Muscle of leg (tissue), 11 donors: ENCODE measurements around the gene LRIG1. TPM values are rescaled to one million over a fixed set of nuclear protein-coding genes. Genes with fewer than 3 reads are reported as not detected.

Experiments
- DNase-seq: peaks from one replicate; pipeline ENCODE4 v3.0.0; 2013
- H3K27ac ChIP-seq: one replicate; pipeline ENCODE4 v1.5.1; 2013; ENCODE audit warnings: mild to moderate bottlenecking, low read length, control low read depth
- H3K27me3 ChIP-seq: one replicate; pipeline ENCODE4 v1.6.1; 2013; ENCODE audit warnings: low read length; ENCODE audit not compliant: control insufficient read depth, insufficient read depth
- H3K36me3 ChIP-seq: one replicate; pipeline ENCODE4 v1.6.1; 2013; ENCODE audit warnings: low read length; ENCODE audit not compliant: control insufficient read depth, insufficient read depth
- H3K4me1 ChIP-seq: one replicate; pipeline ENCODE4 v1.6.1; 2013; ENCODE audit warnings: low read length; ENCODE audit not compliant: control insufficient read depth, insufficient read depth
- H3K4me3 ChIP-seq: one replicate; pipeline ENCODE4 v1.5.1; 2013; ENCODE audit warnings: low read length, control low read depth
- H3K9me3 ChIP-seq: replicated peaks from 2 replicates; pipeline ENCODE4 v1.6.1; 2013; ENCODE audit warnings: low read depth, low read length; ENCODE audit not compliant: control insufficient read depth
- WGBS: methylation state at CpG from one replicate; pipeline ENCODE4 v1.1.5; 2013; ENCODE audit warnings: missing lambda C conversion rate; ENCODE audit not compliant: insufficient coverage; 5-methylcytosine and 5-hydroxymethylcytosine counted together
- polyA plus RNA-seq, 8 donors: library from polyadenylated mRNA; unstranded; fragments of 120-200 nt; gene quantifications; one replicate each; pipeline versions ENCODE4 v1.2.1 to v1.2.3, GENCODE V29; 2013; ENCODE audit warnings: inconsistent platforms in 1 of 8, low replicate concordance in 1 of 8; ENCODE audit not compliant: insufficient read length in 8 of 8, insufficient read depth in 1 of 8
- total RNA-seq: library from RNA; stranded (reverse); fragments of 120-200 nt; gene quantifications from one replicate; pipeline ENCODE4 v1.2.4, GENCODE V29; 2013

Gene LRIG1
- total and polyA plus RNA-seq, 9 donors, result 79.6 to 127 (median 103) TPM

DNA sequence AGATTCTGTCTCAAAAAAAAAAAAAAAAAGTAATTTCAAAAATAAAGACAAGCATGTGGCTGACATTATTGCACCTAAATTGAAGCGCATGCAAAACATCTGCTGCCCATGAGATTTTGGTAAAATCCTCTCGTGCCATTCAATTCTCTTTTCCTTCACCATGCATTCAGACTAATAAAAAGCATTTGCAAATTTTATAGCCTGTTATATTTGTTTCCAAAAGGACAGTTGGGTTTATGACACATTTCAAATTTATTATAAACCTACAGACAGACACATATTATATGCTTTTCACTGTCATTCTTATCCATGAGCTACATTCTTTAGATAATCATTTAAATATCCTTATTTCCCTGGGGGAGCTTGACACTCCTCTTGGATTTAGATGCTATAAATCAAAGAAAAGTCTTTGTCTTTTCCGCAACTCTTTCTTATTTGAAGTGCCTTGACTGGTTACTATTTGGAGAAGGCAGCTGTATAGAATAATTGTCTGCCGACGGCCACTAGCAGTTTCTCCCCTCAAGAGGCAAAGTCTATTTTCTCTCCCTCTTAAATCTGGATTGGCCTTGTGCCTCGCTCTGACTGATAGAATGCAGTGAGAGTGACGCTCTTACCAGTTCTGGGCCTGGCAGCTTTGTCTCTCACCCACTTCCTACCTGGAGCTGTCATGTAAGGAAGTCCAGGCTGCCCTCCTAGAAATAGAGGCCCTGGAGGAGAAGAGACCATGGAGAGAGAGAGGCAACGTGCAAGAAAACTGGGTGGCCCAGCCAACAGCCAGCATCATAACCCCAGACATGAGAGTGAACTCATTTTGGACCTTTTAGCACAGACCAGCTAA, 6.8 kb upstream of the LRIG1 start:
- Histone ChIP-seq H3K4me1 (no peaks in the 10 kb centered on the region), H3K9me3 (no peaks in the 10 kb centered on the region), H3K36me3 (no peaks in the 10 kb centered on the region), H3K27me3 (no peaks in the 10 kb centered on the region), H3K4me3 (no peak overlapping the region), H3K27ac (no peak overlapping the region)
- peak; percentile 30 for DNase-seq
- WGBS, result no CpG with 5 or more reads among the region's 8 CpGs

DNA sequence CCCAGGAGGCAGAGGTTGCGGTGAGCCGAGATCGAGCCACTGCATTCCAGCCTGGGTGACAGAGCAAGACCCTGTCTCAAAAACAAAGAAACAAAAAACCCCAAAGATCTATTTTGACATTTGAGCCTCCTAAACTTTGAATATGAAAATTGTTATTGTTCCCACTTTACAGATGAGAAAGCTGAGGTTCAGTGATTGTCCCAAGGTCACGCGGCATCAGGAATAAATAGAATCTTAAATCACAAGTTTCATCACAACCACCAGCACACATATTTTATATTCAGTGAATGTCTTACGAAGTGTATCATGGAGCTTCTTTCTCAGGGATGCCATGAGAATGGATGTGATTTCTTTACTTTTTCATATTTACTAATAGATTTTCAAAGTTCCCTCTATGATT, 5.3 kb upstream of the LRIG1 start:
- Histone ChIP-seq H3K27me3 (peaks cover 2% of the 10 kb centered on the region), H3K4me1 (peaks cover 5% of the 10 kb centered on the region), H3K4me3 (no peak overlapping the region), H3K27ac (no peak overlapping the region), H3K36me3 (no peaks in the 10 kb centered on the region), H3K9me3 (no peaks in the 10 kb centered on the region)
- no peak for DNase-seq
- WGBS, result no CpG with 5 or more reads among the region's 6 CpGs

DNA sequence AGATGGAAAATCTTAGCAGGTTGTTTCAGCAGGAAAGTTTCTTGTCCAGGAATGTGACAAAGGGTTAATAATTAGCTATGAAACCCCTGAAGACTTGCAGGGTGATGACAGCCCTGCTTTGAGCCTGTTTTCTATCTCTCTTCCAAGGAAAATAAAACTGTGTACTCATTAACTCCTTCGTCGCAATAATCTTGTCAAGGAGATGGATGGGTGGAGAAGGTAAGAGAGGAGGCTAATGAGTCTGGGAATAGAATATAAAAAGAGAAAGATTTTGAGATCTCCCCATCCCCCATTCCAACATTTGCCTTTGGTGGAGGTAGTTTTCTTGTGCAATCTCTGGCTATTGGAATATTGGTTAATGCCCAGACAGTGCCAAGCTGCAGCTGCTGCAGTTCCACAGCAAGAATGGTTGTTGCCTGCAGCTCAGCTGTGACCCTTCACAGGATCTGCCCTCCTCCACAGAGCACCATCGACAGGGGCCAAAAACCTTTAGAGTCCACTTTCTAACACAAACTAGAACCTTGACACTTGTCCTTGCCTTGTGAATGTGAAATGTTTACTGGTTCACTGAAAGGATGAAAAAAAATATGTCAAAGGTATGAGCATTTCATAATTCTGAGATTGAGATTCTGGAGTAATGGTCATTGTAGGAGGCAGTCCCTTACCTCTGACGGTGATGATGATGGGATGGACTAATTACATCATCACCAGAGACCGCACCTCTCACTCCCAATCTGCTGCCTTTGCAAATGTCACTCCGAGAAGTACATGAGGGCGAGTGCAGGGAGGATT, 4.2 kb upstream of the LRIG1 start:
- no peaks in the 10 kb centered on the region for H3K36me3 ChIP-seq
- H3K4me1 ChIP-seq, result peaks cover 5% of the 10 kb centered on the region
- H3K27me3 ChIP-seq, result peaks cover 2% of the 10 kb centered on the region
- no peak overlapping the region for H3K27ac ChIP-seq
- H3K4me3 ChIP-seq, result no peak overlapping the region
- no peak for DNase-seq
- no CpG with 5 or more reads among the region's 7 CpGs for WGBS
- H3K9me3 ChIP-seq, result no peaks in the 10 kb centered on the region

DNA sequence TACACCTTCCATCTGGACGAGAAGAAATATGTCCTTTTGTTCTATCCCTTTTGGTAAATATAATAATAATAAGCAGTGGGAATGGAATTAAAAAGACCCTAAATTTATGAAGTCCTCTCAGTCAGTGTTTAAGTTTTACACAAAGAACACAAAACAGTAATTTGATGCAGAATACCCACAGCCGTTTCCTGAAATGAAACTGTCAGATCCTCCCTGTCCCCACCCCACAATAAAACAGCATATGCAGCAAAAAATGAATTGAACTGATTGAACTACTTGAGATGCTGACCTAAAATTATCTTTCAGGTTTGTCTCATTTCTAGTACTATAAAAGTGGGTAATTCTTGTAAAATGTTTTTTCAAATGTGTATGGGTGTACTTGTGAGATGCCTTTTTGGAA, 2.2 kb upstream of the LRIG1 start:
- no peak overlapping the region for H3K27ac ChIP-seq
- no peak overlapping the region for H3K4me3 ChIP-seq
- no peaks in the 10 kb centered on the region for H3K36me3 ChIP-seq
- no peaks in the 10 kb centered on the region for H3K9me3 ChIP-seq
- no CpG with 5 or more reads among the region's 2 CpGs for WGBS
- no peak for DNase-seq
- H3K27me3 ChIP-seq, result peaks cover 2% of the 10 kb centered on the region
- peaks cover 5% of the 10 kb centered on the region for H3K4me1 ChIP-seq

DNA sequence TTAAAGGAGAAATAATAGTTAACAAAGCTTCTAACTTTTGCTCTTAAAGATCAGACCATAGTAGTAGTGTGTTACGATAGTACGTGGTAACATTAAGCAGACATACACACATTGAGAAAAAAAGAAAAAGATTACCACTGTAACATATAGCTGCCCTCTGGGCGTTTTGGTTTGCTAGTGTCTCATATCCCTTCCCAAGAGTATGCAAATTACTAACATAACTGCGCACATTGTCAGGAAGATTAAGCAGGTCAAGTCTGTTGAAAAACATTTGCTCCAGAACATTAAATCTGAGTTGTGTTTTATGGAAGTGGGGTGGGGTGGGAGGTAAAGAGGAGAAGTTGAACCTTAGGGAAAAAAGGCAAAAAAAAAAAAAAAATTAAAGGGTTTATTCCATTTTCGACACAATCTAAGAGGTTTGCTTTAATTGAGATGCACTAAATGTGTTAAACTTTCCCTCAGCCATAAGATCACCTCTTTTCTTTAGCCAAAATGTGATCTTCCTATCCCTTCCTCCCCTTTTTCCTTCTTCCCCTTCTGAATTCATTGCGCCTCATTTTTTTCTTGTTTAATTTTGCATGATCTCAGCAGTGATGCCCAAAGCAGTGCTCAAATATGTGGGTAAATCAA, 1.5 kb upstream of the LRIG1 start:
- DNase-seq, result no peak
- H3K4me3 ChIP-seq, result no peak overlapping the region
- H3K4me1 ChIP-seq, result peaks cover 5% of the 10 kb centered on the region
- no peaks in the 10 kb centered on the region for H3K9me3 ChIP-seq
- peaks cover 2% of the 10 kb centered on the region for H3K27me3 ChIP-seq
- WGBS, result no CpG with 5 or more reads among the region's 6 CpGs
- H3K27ac ChIP-seq, result no peak overlapping the region
- no peaks in the 10 kb centered on the region for H3K36me3 ChIP-seq

DNA sequence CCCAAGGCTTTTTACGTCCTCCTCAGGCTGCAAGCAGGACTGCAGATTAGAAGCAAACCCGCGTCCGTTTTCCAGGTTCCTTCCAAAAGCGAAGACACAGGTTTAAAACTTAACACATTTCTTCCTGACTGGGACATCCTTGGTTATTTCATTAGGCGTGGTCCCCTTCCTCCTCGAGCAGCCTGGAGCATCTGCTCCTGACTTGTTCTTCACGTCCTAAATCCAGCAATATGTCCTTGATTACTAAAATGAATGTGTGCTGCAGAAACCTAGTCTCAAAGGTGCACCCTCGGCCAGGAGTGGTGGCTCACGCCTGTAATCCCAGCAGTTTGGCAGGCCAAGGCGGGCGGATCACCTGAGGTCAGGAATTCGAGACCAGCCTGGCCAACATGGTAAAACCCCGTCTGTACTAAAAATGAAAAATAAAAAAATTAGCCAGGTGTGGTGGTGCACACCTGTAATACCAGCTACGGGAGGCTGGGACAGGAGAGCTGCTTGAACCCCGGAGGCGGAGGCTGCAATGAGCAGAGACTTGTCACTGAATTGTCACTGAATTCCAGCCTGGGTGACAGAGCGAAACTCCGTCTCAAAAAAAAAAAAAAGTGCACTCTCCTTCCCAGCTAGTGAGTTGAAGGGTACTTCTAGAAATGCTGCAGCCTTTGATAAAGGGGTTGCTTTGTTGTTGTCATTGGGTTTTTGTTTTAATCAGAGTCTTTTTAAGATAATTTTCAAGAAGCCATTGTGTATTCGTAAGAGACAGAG, 842 bp upstream of the LRIG1 start:
- H3K36me3 ChIP-seq, result no peaks in the 10 kb centered on the region
- H3K4me1 ChIP-seq, result peaks cover 8% of the 10 kb centered on the region
- peaks cover 2% of the 10 kb centered on the region for H3K27me3 ChIP-seq
- no peak for DNase-seq
- H3K4me3 ChIP-seq, result peak overlapping the region; percentile 62
- WGBS, result 26% methylated on average over 13 of the region's 20 CpGs
- no peaks in the 10 kb centered on the region for H3K9me3 ChIP-seq
- H3K27ac ChIP-seq, result peak overlapping the region; percentile 67

DNA sequence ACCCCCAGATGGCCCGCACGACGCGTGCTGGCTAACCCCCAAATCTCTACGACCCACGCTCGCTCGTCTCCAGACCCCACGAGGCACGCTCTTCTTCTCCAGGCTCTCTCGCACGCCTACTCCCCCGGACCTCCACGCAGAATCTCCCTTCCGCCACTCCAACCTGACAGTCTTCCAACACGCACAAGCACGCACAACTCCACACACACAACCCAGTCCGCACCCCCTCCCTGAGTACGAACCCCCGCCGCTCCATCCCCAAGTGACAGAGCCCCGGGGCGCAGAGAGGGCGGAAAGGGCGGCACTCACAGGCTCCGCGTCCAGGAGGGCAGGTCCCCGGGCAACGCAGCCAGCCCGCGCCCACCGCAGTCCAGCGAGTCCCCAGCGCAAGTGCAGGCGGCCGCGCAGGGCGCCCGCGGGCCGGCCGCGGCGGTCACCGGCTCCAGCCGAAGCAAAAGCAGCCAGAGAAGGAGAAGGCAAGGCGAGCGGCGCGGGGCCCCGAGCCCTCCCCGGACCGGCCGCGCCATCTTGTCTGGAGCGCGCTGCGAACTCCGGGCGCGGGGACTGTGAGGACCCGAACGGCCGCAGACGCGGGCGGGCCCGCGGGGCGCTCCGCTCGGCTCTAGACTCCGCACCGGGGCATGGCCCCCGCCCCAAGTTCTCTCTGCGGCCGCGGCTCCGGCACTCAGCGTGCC, 794 bp downstream of the LRIG1 start:
- Histone ChIP-seq H3K36me3 (no peaks in the 10 kb centered on the region), H3K4me1 (peaks cover 19% of the 10 kb centered on the region), H3K4me3 (peak overlapping the region; percentile 81), H3K27me3 (peaks cover 2% of the 10 kb centered on the region), H3K9me3 (no peaks in the 10 kb centered on the region), H3K27ac (peak overlapping the region; percentile 84)
- peak; percentile 59 for DNase-seq
- under 1% methylated on average over 79 of the region's 80 CpGs for WGBS

DNA sequence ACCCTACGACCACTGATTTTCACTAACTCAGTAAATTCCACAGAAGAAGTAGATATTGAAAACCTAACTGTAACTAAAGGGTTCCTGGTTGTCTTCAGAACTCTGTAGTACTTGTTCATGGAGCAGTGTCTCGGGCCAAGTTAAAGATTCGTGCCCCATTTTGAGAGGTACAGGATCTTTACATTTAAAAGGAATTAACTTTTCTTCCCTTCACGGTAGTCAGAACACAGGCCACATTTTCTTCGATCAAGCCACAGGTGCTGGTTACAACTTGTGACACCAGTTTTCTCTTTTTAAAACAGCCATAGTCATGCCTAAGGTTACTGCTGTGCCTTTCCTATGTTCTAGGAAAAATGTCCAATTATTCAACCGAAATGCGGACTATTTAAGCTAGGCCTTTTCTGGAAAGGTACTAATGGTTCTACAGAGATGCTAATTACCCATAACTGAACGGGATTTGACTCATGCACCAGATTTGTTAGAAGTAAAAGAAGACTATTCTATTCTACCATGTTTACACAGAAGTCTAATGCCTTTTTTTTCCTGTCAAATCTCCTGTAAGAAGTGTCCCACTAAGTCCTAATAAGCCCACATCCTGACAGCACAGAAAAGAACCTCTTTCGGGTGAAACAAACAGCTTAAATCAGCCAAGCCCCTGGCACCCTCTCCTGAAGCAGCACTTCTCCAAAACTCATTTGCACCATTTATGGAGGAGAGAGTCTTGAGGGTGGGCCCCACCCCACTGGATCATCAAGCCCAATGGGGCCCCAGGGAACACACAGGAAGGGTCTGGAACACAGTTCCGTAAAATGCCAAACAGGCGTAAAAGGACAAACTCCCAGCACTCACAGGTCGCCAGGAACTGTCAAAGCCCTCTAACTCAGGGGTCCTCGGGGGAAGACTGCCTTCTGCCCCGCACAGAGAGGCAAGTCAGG, 1.9 kb downstream of the LRIG1 start:
- WGBS, result 15% methylated on average over 4 of the region's 14 CpGs

More for the DNA sequence above, 1.9 kb downstream of the LRIG1 start:
- Histone ChIP-seq H3K27ac (peak overlapping the region; percentile 82), H3K27me3 (peaks cover 2% of the 10 kb centered on the region), H3K36me3 (no peaks in the 10 kb centered on the region), H3K4me1 (peaks cover 20% of the 10 kb centered on the region), H3K4me3 (peak overlapping the region; percentile 81), H3K9me3 (no peaks in the 10 kb centered on the region)
- peak; percentile 69 for DNase-seq
